GM21447 (cell line): ENCODE measurements around the gene MRPL28.
"Not testable (repeated sequence)": the region's sequence is repeated elsewhere in the genome, so short reads cannot be mapped to it uniquely, and the experiment has no call there.

Experiments used
- ATAC-seq: cut with Tn5 transposase; IDR thresholded peaks from one replicate; pipeline ENCODE4 v1.9.1; 2021; ENCODE audit not compliant: unreplicated experiment

MRPL28 gene

GRCh38 chr16:341095-341973, 29.0 kb downstream of the MRPL28 start:
- not testable (repeated sequence) for ATAC-seq

- ATAC-seq = no peak
Measured at GRCh38 chr16:340370-341091, 29.8 kb downstream of the MRPL28 start.

GRCh38 chr16:339680-340079, 30.7 kb downstream of the MRPL28 start:
- no peak for ATAC-seq

- no peak for ATAC-seq
Measured at GRCh38 chr16:337975-338575, 32.3 kb downstream of the MRPL28 start.

- no peak for ATAC-seq
Measured at GRCh38 chr16:337437-337836, 32.9 kb downstream of the MRPL28 start.

GRCh38 chr16:336269-336668, 34.1 kb downstream of the MRPL28 start:
- ATAC-seq = no peak

GRCh38 chr16:334861-335632, 35.3 kb downstream of the MRPL28 start:
- not testable (repeated sequence) for ATAC-seq

GRCh38 chr16:334164-334832, 36.0 kb downstream of the MRPL28 start:
- ATAC-seq = not testable (repeated sequence)

GRCh38 chr16:333406-334094, 36.8 kb downstream of the MRPL28 start:
- ATAC-seq = no peak

- not testable (repeated sequence) for ATAC-seq
Measured at GRCh38 chr16:331181-331814, 39.0 kb downstream of the MRPL28 start.

GRCh38 chr16:330741-331140, 39.6 kb downstream of the MRPL28 start:
- ATAC-seq = no peak

- ATAC-seq = no peak
Measured at GRCh38 chr16:325375-326145, 44.8 kb downstream of the MRPL28 start.

GRCh38 chr16:324451-325334, 45.6 kb downstream of the MRPL28 start:
- peak; percentile 57 for ATAC-seq

- no peak for ATAC-seq
Measured at GRCh38 chr16:324201-324450, 46.2 kb downstream of the MRPL28 start.

- no peak for ATAC-seq
Measured at GRCh38 chr16:322476-323143, 47.7 kb downstream of the MRPL28 start.

GRCh38 chr16:321532-321931, 48.8 kb downstream of the MRPL28 start:
- ATAC-seq = no peak

GRCh38 chr16:320206-320605, 50.1 kb downstream of the MRPL28 start:
- no peak for ATAC-seq
